Transverse colon (tissue), 3 donors: Measurements from ENCODE around the gene OLIG2.

ENCODE experiments used
- CTCF ChIP-seq, 5 experiments: fragments of 200-600 bp in 3 of 5; fragments of 450-650 bp in 2 of 5; sonication (generic) in 3 of 5; IDR thresholded peaks; 1 replicate in 2 of 5; 2 replicates in 3 of 5; pipeline ENCODE4 v1.5.1; 2016 to 2017; ENCODE audit warnings: antibody characterized with exemption in 5 of 5, inconsistent platforms in 3 of 5, mild to moderate bottlenecking in 2 of 5, moderate library complexity in 1 of 5
- EP300 ChIP-seq: sonication (generic); formaldehyde crosslinking; IDR thresholded peaks from one replicate; pipeline ENCODE4 v1.6.1; 2017; ENCODE audit warnings: antibody characterized with exemption, low read depth
- POLR2A ChIP-seq: fragments of 450-650 bp; IDR thresholded peaks from one replicate; pipeline ENCODE4 v1.6.1; 2016; ENCODE audit warnings: antibody characterized with exemption, mild to moderate bottlenecking, moderate library complexity

GRCh38 chr21:33030633-33031032 lies 4.9 kb downstream of the OLIG2 start:
- TF ChIP-seq CTCF (IDR thresholded peaks at IDR 0.05) (no peak), EP300 (no peak), POLR2A (no peak)
